H1 (cell line): ENCODE results near the gene CBX2. TPM values are rescaled to one million over a fixed set of nuclear protein-coding genes. Genes with fewer than 3 reads are reported as not detected.

Source experiments
- CTCF ChIA-PET: fragments of 300-600 bp; sonication (Branson Sonifier 250); formaldehyde crosslinking; loops from one replicate; lab custom pipeline; 2021; ENCODE audit not compliant: partially characterized antibody; lab: Charles Lee
- POLR2A ChIA-PET: fragments of 300-600 bp; sonication (Branson Sonifier 250); formaldehyde crosslinking; loops from one replicate; lab custom pipeline; 2021; ENCODE audit warnings: inconsistent platforms; ENCODE audit not compliant: partially characterized antibody; lab: Charles Lee
- DNase-seq, 2 experiments: peaks; one replicate each; pipeline versions ENCODE4 v3.0.0 to v3.0.0-alpha.2; 2010 to 2022; ENCODE audit warnings: low spot score in 2 of 2, low read depth in 1 of 2, mixed read lengths in 1 of 2
- FAIRE-seq: peaks from 2 replicates; lab custom pipeline; 2011; peaks lifted over from hg19 to GRCh38; lab: Jason Lieb, UNC
- H2AFZ ChIP-seq: 2 replicates; pipeline ENCODE4 v1.8.1; 2012; ENCODE audit warnings: low read length, inconsistent platforms
- H2AK5ac ChIP-seq: 2 replicates; pipeline ENCODE4 v1.6.1; 2013; ENCODE audit warnings: low read depth, low read length
- H2BK120ac ChIP-seq: replicated peaks from 2 replicates; pipeline ENCODE3; 2013; ENCODE audit warnings: low read depth, low read length, inconsistent platforms
- H2BK12ac ChIP-seq: 2 replicates; pipeline ENCODE4 v1.6.1; 2013; ENCODE audit warnings: low read depth, low read length
- H2BK15ac ChIP-seq: 2 replicates; pipeline ENCODE4 v1.6.1; 2013; ENCODE audit warnings: low read length
- H2BK20ac ChIP-seq: 2 replicates; pipeline ENCODE4 v1.6.1; 2013; ENCODE audit warnings: low read length
- H2BK5ac ChIP-seq: 2 replicates; pipeline ENCODE4 v1.6.1; 2013; ENCODE audit warnings: low read depth, low read length
- H3K14ac ChIP-seq: 2 replicates; pipeline ENCODE4 v1.6.1; 2013; ENCODE audit warnings: inconsistent platforms; ENCODE audit not compliant: insufficient read length
- H3K18ac ChIP-seq: 2 replicates; pipeline ENCODE4 v1.6.1; 2013; ENCODE audit warnings: low read length; ENCODE audit errors: extremely low read depth
- H3K23ac ChIP-seq: 2 replicates; pipeline ENCODE4 v1.6.1; 2013; ENCODE audit warnings: inconsistent platforms; ENCODE audit not compliant: insufficient read length
- H3K23me2 ChIP-seq: 2 replicates; pipeline ENCODE4 v1.6.1; 2013; ENCODE audit warnings: low read depth, low read length
- H3K27ac ChIP-seq: 2 replicates; pipeline ENCODE4 v1.6.1; 2011; ENCODE audit warnings: low read depth, low read length, inconsistent platforms
- H3K27me3 ChIP-seq, 4 experiments: replicated peaks in 1 of 4; 1 replicate in 1 of 4; 2 replicates in 3 of 4; pipeline versions ENCODE4 v1.6.1 to v1.8.1; 2011 to 2013; ENCODE audit warnings: low read length in 3 of 4, mild to moderate bottlenecking in 3 of 4, inconsistent platforms in 2 of 4, mixed read lengths in 2 of 4, moderate library complexity in 1 of 4; ENCODE audit not compliant: control insufficient read depth in 3 of 4, insufficient read depth in 3 of 4; ENCODE audit errors: extremely low read depth in 1 of 4
- H3K36me3 ChIP-seq, 4 experiments: 2 replicates each; pipeline versions ENCODE4 v1.6.1 to v1.8.1; 2011 to 2013; ENCODE audit warnings: mild to moderate bottlenecking in 4 of 4, low read length in 3 of 4, moderate library complexity in 2 of 4, control low read depth in 1 of 4, inconsistent platforms in 1 of 4; ENCODE audit not compliant: insufficient read depth in 4 of 4, control insufficient read depth in 2 of 4
- H3K4ac ChIP-seq: replicated peaks from 2 replicates; pipeline ENCODE3; 2013; ENCODE audit warnings: low read length, low read depth, mixed read lengths, inconsistent platforms; ENCODE audit not compliant: insufficient read length
- H3K4me1 ChIP-seq, 4 experiments: replicated peaks in 1 of 4; 1 replicate in 1 of 4; 2 replicates in 3 of 4; pipeline versions ENCODE4 v1.6.1 to v1.8.1; 2011 to 2013; ENCODE audit warnings: low read length in 3 of 4, inconsistent platforms in 2 of 4, mixed read lengths in 1 of 4; ENCODE audit not compliant: insufficient read depth in 4 of 4, control insufficient read depth in 3 of 4
- H3K4me2 ChIP-seq, 2 experiments: 2 replicates each; pipeline versions ENCODE4 v1.6.1 to v1.8.1; 2011 to 2013; ENCODE audit warnings: low read depth in 2 of 2, low read length in 2 of 2, control low read depth in 1 of 2, inconsistent platforms in 1 of 2, mild to moderate bottlenecking in 1 of 2; ENCODE audit not compliant: insufficient read depth in 1 of 2
- H3K4me3 ChIP-seq, 4 experiments: fragments of 200-600, 300-600 bp in 1 of 4; sonication (generic), shearing (Covaris generic), sonication (Bioruptor Twin) in 1 of 4; 2 replicates each; pipeline versions ENCODE4 v1.5.1 to v1.8.1; 2011 to 2016; ENCODE audit warnings: low read length in 4 of 4, low read depth in 3 of 4, control low read depth in 2 of 4, inconsistent platforms in 2 of 4, mild to moderate bottlenecking in 2 of 4, mixed read lengths in 1 of 4, moderate library complexity in 1 of 4; ENCODE audit not compliant: insufficient read depth in 2 of 4; ENCODE audit errors: extremely low read depth in 1 of 4
- H3K56ac ChIP-seq: replicated peaks from 2 replicates; pipeline ENCODE3; 2013; ENCODE audit warnings: low read depth, mild to moderate bottlenecking, mixed read lengths, low read length, inconsistent platforms; ENCODE audit not compliant: insufficient read length
- H3K79me1 ChIP-seq: 2 replicates; pipeline ENCODE4 v1.6.1; 2013; ENCODE audit warnings: low read depth, low read length, control low read depth
- H3K79me2 ChIP-seq, 2 experiments: 2 replicates each; pipeline versions ENCODE4 v1.6.1 to v1.8.1; 2012 to 2013; ENCODE audit warnings: low read length in 2 of 2, mild to moderate bottlenecking in 2 of 2, inconsistent platforms in 1 of 2; ENCODE audit not compliant: insufficient read depth in 2 of 2, control insufficient read depth in 1 of 2
- H3K9ac ChIP-seq, 4 experiments: replicated peaks in 1 of 4; 1 replicate in 1 of 4; 2 replicates in 3 of 4; pipeline versions ENCODE4 v1.6.1 to v1.8.1; 2011 to 2013; ENCODE audit warnings: low read depth in 3 of 4, low read length in 3 of 4, control low read depth in 2 of 4, mild to moderate bottlenecking in 2 of 4, moderate library complexity in 2 of 4, inconsistent platforms in 1 of 4; ENCODE audit errors: extremely low read depth in 1 of 4
- H3K9me3 ChIP-seq, 2 experiments: 2 replicates each; pipeline versions ENCODE4 v1.6.1 to v1.8.1; 2012 to 2013; ENCODE audit warnings: mild to moderate bottlenecking in 2 of 2, moderate library complexity in 2 of 2, control low read depth in 1 of 2, inconsistent platforms in 1 of 2, low read depth in 1 of 2, low read length in 1 of 2, mixed read lengths in 1 of 2; ENCODE audit not compliant: insufficient read depth in 2 of 2
- H4K20me1 ChIP-seq, 2 experiments: replicated peaks in 1 of 2; 2 replicates each; pipeline versions ENCODE3 to v1.8.1; 2011 to 2013; ENCODE audit warnings: inconsistent platforms in 2 of 2, low read length in 2 of 2, mild to moderate bottlenecking in 1 of 2; ENCODE audit not compliant: insufficient read depth in 2 of 2, control insufficient read depth in 1 of 2
- H4K5ac ChIP-seq: 2 replicates; pipeline ENCODE4 v1.6.1; 2013; ENCODE audit warnings: low read length, low read depth, mixed read lengths, inconsistent platforms; ENCODE audit not compliant: insufficient read length
- H4K8ac ChIP-seq: 2 replicates; pipeline ENCODE4 v1.8.0; 2013; ENCODE audit warnings: mild to moderate bottlenecking, moderate library complexity, low read length, inconsistent platforms; ENCODE audit not compliant: insufficient read depth; ENCODE audit errors: extremely low read depth
- H4K91ac ChIP-seq: replicated peaks from 2 replicates; pipeline ENCODE3; 2013; ENCODE audit warnings: low read length, mixed read lengths, inconsistent platforms; ENCODE audit not compliant: insufficient read length
- ATF2 ChIP-seq: IDR thresholded peaks from 2 replicates; pipeline ENCODE4 v1.6.1; 2012; ENCODE audit warnings: low read length, inconsistent platforms
- JUND ChIP-seq: IDR thresholded peaks from 2 replicates; pipeline ENCODE4 v1.6.1; 2011; ENCODE audit warnings: mild to moderate bottlenecking, improper control_type of control experiment, low read length
- MAFK ChIP-seq: IDR thresholded peaks from 2 replicates; pipeline ENCODE4 v1.6.1; 2012; ENCODE audit warnings: low read depth, mild to moderate bottlenecking, improper control_type of control experiment, low read length
- NRF1 ChIP-seq: IDR thresholded peaks from 2 replicates; pipeline ENCODE4 v1.6.1; 2011; ENCODE audit warnings: mild to moderate bottlenecking, low read depth, low read length, improper control_type of control experiment
- SP2 ChIP-seq: IDR thresholded peaks from 2 replicates; pipeline ENCODE4 v1.6.1; 2012; ENCODE audit warnings: mild to moderate bottlenecking, low read length, inconsistent platforms
- SRF ChIP-seq: IDR thresholded peaks from 2 replicates; pipeline ENCODE4 v1.6.1; 2011; ENCODE audit warnings: mild to moderate bottlenecking, low read depth, low read length, moderate library complexity
- TEAD4 ChIP-seq: IDR thresholded peaks from 2 replicates; pipeline ENCODE4 v1.6.1; 2012; ENCODE audit warnings: low read depth, low read length, inconsistent platforms, mixed read lengths
- WGBS, 2 experiments: shearing (Covaris generic) in 1 of 2; methylation state at CpG; one replicate each; pipeline versions ENCODE4 v1.1.6 to v1.1.7; 2013 to 2015; ENCODE audit warnings: low lambda C conversion rate in 2 of 2, mixed read lengths in 2 of 2, inconsistent platforms in 1 of 2, low coverage in 1 of 2, missing lambda C conversion rate in 1 of 2; ENCODE audit not compliant: insufficient replicate concordance in 2 of 2, insufficient coverage in 1 of 2, insufficient read length in 1 of 2; ENCODE audit errors: extremely low coverage in 1 of 2, missing lambda C conversion rate in 1 of 2; 5-methylcytosine and 5-hydroxymethylcytosine counted together
- polyA plus RNA-seq, 7 experiments: library from polyadenylated mRNA; depleted of rRNA in 3 of 7; stranded (reverse) in 5 of 7; unstranded in 2 of 7; fragments of >200 nt in 5 of 7; fragments of 200-250 nt in 2 of 7; gene quantifications; 1 replicate in 5 of 7; 2 replicates in 1 of 7; 4 replicates in 1 of 7; pipeline versions ENCODE4 v1.2.1 to v1.2.3, GENCODE V29; 2011 to 2013; ENCODE audit warnings: missing spikeins in 2 of 7, mixed read lengths in 2 of 7
- total RNA-seq: library from RNA; stranded (reverse); fragmentation: NEBNext Ultra II Directional; extraction: Animal tissue kit (Norgen Biotek cat#: 25700); gene quantifications from 2 replicates; pipeline ENCODE4 v1.2.1, GENCODE V29; 2021

Gene CBX2
- total and polyA plus RNA-seq, 2 of the 8 experiments (the other 6 are each of a cell fraction or from before 2014, with no cell fraction given): 64.3 to 83.9 TPM

- peaks cover 25 to 66% (median 47%) of the 10 kb centered on the region in 4 experiments; a peak in 7 of 8 replicates for H3K36me3 ChIP-seq
- POLR2A ChIA-PET: interaction anchor here (0.5 to 4.2 kb wide), 10 partner anchors 11 to 54 kb away, joined by 3 to 18 read pairs (median 4); partner anchors contain the start of gene CBX8
- no peak overlapping the region for H2BK20ac ChIP-seq
- H3K4me2 ChIP-seq: no peak overlapping the region
- H2BK120ac ChIP-seq: no peak overlapping the region
- peaks cover 34% of the 10 kb centered on the region for H3K79me1 ChIP-seq
- H2BK5ac ChIP-seq: no peak overlapping the region
- H4K20me1 ChIP-seq: peaks cover 35 to 50% of the 10 kb centered on the region in 2 experiments
- no peak for DNase-seq
- H3K9ac ChIP-seq: no peak overlapping the region
- no peak overlapping the region for H4K91ac ChIP-seq
- TF ChIP-seq SP2 (no peak), JUND (no peak), SRF (no peak), NRF1 (no peak), ATF2 (no peak), TEAD4 (no peak), MAFK (no peak)
- H3K27ac ChIP-seq: no peak overlapping the region
- no peak overlapping the region for H3K23ac ChIP-seq
- no peak for FAIRE-seq
- H3K79me2 ChIP-seq: peaks cover 0 to 29% of the 10 kb centered on the region in 2 experiments; a peak in 2 of 4 replicates
- H4K8ac ChIP-seq: no peak overlapping the region; the same call in 1 of the 2 replicates
- no peaks in the 10 kb centered on the region for H3K9me3 ChIP-seq
- H3K4me1 ChIP-seq: peaks cover 0 to 28% (median 16%) of the 10 kb centered on the region in 4 experiments; a peak in 6 of 7 replicates
- no peak overlapping the region for H3K56ac ChIP-seq
- WGBS, 2 experiments: 89% methylated on average over 25 of the region's 27 CpGs; no CpG with 5 or more reads in 1 of the 2 experiments
- no peak overlapping the region for H3K4ac ChIP-seq
- no peak overlapping the region for H2AK5ac ChIP-seq
- H4K5ac ChIP-seq: no peak overlapping the region
- peaks cover 8% of the 10 kb centered on the region for H3K23me2 ChIP-seq
- H2BK12ac ChIP-seq: no peak overlapping the region
- no peak overlapping the region for H3K4me3 ChIP-seq
- H2BK15ac ChIP-seq: no peak overlapping the region
- no peak overlapping the region for H3K14ac ChIP-seq
- no peak overlapping the region for H2AFZ ChIP-seq
- no peak overlapping the region for H3K18ac ChIP-seq
- CTCF ChIA-PET: interaction anchor here (0.6 to 2.5 kb wide), 9 partner anchors 7 to 389 kb away, joined by 3 to 10 read pairs (median 3); no protein-coding TSS in a partner anchor
- H3K27me3 ChIP-seq: peaks cover 0 to under 1% (median 0%) of the 10 kb centered on the region in 4 experiments; a peak in 2 of 7 replicates
These were observed 4.0 kb downstream of the CBX2 start for GRCh38 chr17:79781736-79782575.
